HUES64 (cell line): Measurements from ENCODE around the gene LDLRAD3.

Experiments used
- H3K27ac ChIP-seq: 2 replicates; pipeline ENCODE4 v1.7.0; 2013; ENCODE audit warnings: low read depth, low read length, inconsistent platforms
- H3K27me3 ChIP-seq: 2 replicates; pipeline ENCODE4 v1.6.1; 2013; ENCODE audit warnings: mild to moderate bottlenecking, low read length; ENCODE audit not compliant: insufficient read depth
- H3K36me3 ChIP-seq: 2 replicates; pipeline ENCODE4 v1.6.1; 2013; ENCODE audit warnings: mild to moderate bottlenecking, low read length; ENCODE audit not compliant: insufficient read depth
- H3K4me1 ChIP-seq: 2 replicates; pipeline ENCODE4 v1.6.1; 2013; ENCODE audit warnings: mild to moderate bottlenecking, low read length, moderate library complexity; ENCODE audit not compliant: insufficient read depth
- H3K4me3 ChIP-seq: 2 replicates; pipeline ENCODE4 v1.5.1; 2013; ENCODE audit warnings: mild to moderate bottlenecking, low read length, moderate library complexity
- H3K9ac ChIP-seq: 2 replicates; pipeline ENCODE4 v1.6.1; 2013; ENCODE audit warnings: mild to moderate bottlenecking, low read depth, low read length
- H3K9me3 ChIP-seq: 2 replicates; pipeline ENCODE4 v1.6.1; 2013; ENCODE audit warnings: low read depth, low read length; ENCODE audit not compliant: insufficient read depth
- WGBS: fragments of 150-250, 120-280 bp; methylation state at CpG from one replicate; pipeline ENCODE4 v1.1.7; 2013; ENCODE audit warnings: missing lambda C conversion rate; 5-methylcytosine and 5-hydroxymethylcytosine counted together

LDLRAD3 gene

DNA sequence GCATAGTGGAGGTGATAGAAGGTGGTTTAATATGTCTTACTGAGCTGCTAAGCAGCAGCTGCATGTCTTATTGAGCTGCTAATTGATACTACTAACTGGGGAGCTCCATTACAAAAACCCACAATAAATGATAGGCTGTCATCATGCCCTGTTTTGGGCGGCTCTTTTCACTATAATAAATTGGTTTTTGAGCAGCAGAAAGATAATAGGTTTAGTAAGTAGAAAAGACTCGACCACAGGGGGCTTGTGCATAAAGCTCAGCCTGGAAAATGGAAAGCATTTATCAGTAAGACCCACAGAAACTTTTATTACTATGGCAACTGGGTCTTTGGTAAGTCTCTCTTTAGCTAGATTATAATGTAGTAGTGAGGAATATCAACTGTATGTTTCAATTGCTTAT, 117.6 kb downstream of the LDLRAD3 start:
- H3K36me3 ChIP-seq = no peaks in the 10 kb centered on the region
- peaks cover under 1% of the 10 kb centered on the region; the same call in 1 of the 2 replicates for H3K9me3 ChIP-seq
- no peak overlapping the region for H3K9ac ChIP-seq
- 64% methylated on average over 2 of the region's 2 CpGs for WGBS
- H3K27me3 ChIP-seq = no peaks in the 10 kb centered on the region
- no peak overlapping the region for H3K4me3 ChIP-seq
- H3K27ac ChIP-seq = no peak overlapping the region
- H3K4me1 ChIP-seq = 0 out of 2 replicates have a peak, but pooled peaks cover 4% of the 10 kb centered on the region

DNA sequence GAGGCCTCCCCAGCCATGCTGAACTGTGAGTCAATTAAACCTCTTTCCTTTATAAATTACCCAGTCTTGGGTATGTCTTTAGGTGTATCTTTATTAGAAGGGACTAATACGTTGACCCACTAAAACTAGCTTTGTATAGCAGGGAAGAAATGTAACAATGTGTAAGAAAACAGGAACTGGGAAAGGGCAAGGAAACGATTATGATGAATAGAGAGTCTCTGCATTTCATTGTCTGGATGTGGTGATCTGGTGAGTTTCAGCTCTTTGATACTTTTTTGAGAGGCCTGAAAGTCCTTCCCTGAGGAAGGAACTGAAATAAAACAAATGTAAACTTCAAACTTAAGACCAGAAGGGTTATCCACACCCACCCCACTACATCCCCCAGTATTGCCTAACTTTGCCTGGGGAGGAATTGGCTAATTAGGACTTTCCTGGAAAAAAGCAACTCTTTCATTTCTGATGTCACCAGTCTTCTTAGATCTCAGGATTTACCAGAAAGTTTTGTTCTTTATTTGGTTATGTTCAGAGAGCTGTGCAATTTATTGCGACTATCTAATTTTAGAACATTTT, 119.0 kb downstream of the LDLRAD3 start:
- H3K4me1 ChIP-seq = no peaks in the 10 kb centered on the region
- H3K9me3 ChIP-seq = peaks cover 8% of the 10 kb centered on the region
- H3K27ac ChIP-seq = no peak overlapping the region
- no peak overlapping the region for H3K9ac ChIP-seq
- 92% methylated on average over 3 of the region's 3 CpGs for WGBS
- H3K36me3 ChIP-seq = peaks cover 2% of the 10 kb centered on the region; the same call in 1 of the 2 replicates
- H3K27me3 ChIP-seq = no peaks in the 10 kb centered on the region
- H3K4me3 ChIP-seq = no peak overlapping the region

DNA sequence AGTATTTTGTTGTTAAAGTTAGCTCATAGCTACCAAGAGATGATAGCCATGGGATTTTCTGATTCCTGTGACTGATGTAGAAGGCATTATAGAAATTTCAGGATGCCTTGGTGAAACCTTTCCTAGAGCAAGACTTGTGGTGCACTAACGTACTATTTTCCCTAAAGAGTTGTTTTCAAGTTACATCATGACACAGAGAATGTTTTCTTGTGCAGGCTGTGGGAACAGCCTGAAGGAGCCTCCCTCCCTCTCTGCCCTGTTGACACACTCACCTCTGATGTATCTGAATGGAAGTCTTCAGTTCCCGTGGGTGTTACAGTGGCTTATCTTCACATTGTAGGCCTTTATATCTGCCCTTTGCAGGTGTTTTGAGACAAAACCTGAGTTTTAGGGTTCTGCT, 121.6 kb downstream of the LDLRAD3 start:
- Histone ChIP-seq H3K9ac (no peak overlapping the region), H3K4me3 (no peak overlapping the region), H3K9me3 (peaks cover 8% of the 10 kb centered on the region), H3K27me3 (no peaks in the 10 kb centered on the region), H3K4me1 (peaks cover 16% of the 10 kb centered on the region), H3K27ac (no peak overlapping the region), H3K36me3 (peaks cover 2% of the 10 kb centered on the region; the same call in 1 of the 2 replicates)
- WGBS = 96% methylated on average over 2 of the region's 2 CpGs

DNA sequence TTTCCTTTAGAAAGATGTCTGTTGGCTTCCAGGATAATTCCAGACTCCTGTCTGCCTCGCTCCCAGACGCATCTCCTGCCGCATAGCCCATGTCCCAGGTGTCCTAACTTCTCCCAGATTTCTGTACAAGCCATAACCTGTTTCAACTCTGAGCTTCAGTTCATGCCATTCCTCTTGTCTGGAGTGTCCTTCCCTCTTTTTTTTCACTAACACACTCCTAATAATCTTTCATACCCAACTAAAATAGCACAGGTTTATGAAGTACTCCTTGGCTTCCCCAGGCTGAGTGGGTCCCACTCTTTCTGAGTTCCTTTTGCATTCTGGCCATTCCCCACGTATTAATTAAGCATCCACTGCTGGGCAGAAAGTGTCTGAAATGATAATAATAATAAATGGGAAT, 123.0 kb downstream of the LDLRAD3 start:
- no peak overlapping the region for H3K4me3 ChIP-seq
- H3K27me3 ChIP-seq = no peaks in the 10 kb centered on the region
- H3K4me1 ChIP-seq = peaks cover 29% of the 10 kb centered on the region
- WGBS = 84% methylated on average over 4 of the region's 4 CpGs
- H3K9ac ChIP-seq = no peak overlapping the region
- peaks cover 2% of the 10 kb centered on the region; the same call in 1 of the 2 replicates for H3K36me3 ChIP-seq
- H3K27ac ChIP-seq = no peak overlapping the region
- peaks cover 8% of the 10 kb centered on the region for H3K9me3 ChIP-seq

DNA sequence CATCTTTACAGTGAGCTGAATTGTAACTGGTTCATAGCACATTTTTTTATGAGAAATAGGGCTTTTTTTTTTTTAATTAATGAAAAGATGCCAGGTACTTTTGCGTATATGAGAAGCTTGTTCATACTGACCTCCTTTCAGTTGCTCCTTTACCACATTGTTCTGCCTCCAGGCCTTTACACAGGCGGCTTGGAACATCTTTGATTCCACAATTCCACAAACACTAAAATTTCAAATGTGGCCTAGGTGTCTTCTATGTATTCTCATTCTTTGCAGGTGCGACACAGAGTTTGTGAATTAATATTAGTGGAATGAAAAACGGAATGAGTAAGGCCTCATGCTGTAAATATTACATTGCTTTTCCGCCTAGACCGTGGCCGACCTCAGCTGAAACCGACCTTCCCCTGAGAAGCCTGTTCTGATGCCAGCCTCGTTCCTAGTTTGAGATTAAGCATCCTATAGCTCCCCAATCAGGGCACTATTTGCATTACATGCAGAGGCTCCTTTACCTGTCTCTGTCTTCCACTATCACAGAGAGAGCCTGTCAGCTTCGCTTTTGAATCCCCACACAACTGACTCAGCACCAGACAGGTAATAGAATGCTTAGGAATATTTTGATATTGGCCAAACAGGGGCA, 125.8 kb downstream of the LDLRAD3 start:
- H3K27ac ChIP-seq = peak overlapping the region; percentile 29
- peaks cover 39% of the 10 kb centered on the region for H3K4me1 ChIP-seq
- H3K9ac ChIP-seq = no peak overlapping the region
- peaks cover 2% of the 10 kb centered on the region; the same call in 1 of the 2 replicates for H3K36me3 ChIP-seq
- peaks cover 8% of the 10 kb centered on the region for H3K9me3 ChIP-seq
- 64% methylated on average over 10 of the region's 10 CpGs for WGBS
- H3K4me3 ChIP-seq = no peak overlapping the region
- H3K27me3 ChIP-seq = no peaks in the 10 kb centered on the region

DNA sequence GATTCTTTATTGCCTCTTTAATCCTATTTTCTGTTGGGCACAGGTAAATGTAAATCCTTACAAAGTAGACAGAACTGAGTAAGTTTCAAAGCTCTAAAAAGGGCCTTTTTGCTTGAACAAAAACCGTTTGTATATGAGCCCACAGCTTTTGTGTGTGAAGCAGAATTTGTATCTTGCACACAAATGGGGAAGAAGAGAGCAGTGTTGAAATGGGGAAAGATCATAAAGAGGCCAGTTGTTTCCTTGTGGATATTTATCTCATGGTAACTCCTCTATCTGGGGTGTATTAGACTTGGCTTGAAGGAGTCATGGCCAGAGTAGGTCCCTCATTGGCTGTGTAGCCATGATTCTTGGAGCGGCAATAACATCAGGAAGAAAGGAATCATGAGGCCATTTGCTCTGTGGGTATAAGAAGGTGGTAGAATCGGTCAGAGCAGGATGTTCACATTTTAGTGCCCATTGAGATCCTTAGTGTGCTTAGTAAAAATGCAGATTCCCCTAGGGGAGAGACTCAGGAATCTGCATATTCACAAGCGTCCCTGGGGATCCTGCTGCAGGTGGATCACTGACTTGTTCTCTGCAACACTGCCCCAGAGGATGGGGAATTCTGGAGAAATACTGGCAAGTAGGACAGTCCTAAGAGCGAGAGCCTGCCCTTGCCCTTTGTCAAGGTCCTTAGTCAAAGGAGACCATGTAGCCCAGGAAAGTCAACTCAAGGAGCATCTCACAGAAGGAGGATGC, 126.5 kb downstream of the LDLRAD3 start:
- Histone ChIP-seq H3K4me1 (peaks cover 39% of the 10 kb centered on the region), H3K36me3 (peaks cover 4% of the 10 kb centered on the region; the same call in 1 of the 2 replicates), H3K4me3 (no peak overlapping the region), H3K9ac (no peak overlapping the region), H3K27ac (peak overlapping the region; percentile 33), H3K9me3 (peaks cover 8% of the 10 kb centered on the region), H3K27me3 (no peaks in the 10 kb centered on the region)
- WGBS = 31% methylated on average over 5 of the region's 5 CpGs

DNA sequence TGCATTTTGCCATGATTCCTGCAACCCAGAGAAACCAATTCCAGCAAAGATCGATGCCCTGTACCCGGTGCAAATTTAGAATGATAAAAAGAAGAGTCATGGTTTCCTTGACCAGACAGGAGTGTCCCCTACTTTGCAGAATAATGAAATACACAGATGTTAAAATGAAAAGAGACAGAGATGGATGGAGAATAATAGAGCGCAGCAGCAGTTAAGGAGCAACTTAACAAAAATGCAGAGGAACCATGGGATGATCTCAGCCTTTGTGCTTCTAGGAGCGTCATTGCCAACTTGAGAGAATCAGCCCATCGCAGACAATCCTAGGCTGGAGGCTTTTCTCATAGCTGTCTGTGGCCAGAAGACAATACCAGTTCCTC, 127.1 kb downstream of the LDLRAD3 start:
- Histone ChIP-seq H3K4me1 (peaks cover 39% of the 10 kb centered on the region), H3K9me3 (peaks cover 12% of the 10 kb centered on the region), H3K4me3 (no peak overlapping the region), H3K9ac (no peak overlapping the region), H3K27me3 (no peaks in the 10 kb centered on the region), H3K36me3 (peaks cover 8% of the 10 kb centered on the region; the same call in 1 of the 2 replicates), H3K27ac (peak overlapping the region; percentile 33; the same call in 1 of the 2 replicates)
- WGBS = 87% methylated on average over 5 of the region's 5 CpGs

DNA sequence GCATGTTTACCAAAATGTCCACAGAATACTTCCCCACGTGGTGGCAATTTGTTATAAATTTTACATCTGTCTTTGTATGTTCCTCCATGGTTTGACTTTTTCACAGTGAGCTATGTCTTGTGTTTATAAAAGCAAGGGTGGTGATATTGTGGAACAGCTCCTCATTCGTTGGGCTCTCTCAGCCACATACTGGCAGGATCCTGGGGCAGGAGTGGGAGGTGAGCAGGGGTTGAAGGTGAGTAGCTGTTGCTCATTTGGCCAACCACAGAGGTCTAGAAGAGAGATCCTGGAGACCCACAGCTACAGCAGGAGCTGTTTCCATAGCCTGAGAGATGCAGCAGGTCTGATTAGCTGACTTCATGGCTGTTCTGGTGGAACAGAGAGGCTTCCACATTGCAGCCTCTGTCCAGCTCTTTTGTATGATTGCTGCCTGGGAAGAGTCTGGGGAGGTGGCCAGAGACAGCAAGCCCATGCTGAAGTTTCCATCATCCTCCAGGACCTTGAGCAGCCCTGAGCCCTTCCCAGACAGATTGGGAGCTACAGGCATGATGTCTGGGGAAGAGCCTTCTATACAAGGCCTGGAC, 128.1 kb downstream of the LDLRAD3 start:
- H3K9me3 ChIP-seq = peaks cover 9% of the 10 kb centered on the region; the same call in 1 of the 2 replicates
- H3K36me3 ChIP-seq = peaks cover 8% of the 10 kb centered on the region; the same call in 1 of the 2 replicates
- no peaks in the 10 kb centered on the region for H3K27me3 ChIP-seq
- peaks cover 39% of the 10 kb centered on the region for H3K4me1 ChIP-seq
- H3K4me3 ChIP-seq = no peak overlapping the region
- H3K9ac ChIP-seq = no peak overlapping the region
- H3K27ac ChIP-seq = no peak overlapping the region
- WGBS = 90% methylated on average over 2 of the region's 2 CpGs

DNA sequence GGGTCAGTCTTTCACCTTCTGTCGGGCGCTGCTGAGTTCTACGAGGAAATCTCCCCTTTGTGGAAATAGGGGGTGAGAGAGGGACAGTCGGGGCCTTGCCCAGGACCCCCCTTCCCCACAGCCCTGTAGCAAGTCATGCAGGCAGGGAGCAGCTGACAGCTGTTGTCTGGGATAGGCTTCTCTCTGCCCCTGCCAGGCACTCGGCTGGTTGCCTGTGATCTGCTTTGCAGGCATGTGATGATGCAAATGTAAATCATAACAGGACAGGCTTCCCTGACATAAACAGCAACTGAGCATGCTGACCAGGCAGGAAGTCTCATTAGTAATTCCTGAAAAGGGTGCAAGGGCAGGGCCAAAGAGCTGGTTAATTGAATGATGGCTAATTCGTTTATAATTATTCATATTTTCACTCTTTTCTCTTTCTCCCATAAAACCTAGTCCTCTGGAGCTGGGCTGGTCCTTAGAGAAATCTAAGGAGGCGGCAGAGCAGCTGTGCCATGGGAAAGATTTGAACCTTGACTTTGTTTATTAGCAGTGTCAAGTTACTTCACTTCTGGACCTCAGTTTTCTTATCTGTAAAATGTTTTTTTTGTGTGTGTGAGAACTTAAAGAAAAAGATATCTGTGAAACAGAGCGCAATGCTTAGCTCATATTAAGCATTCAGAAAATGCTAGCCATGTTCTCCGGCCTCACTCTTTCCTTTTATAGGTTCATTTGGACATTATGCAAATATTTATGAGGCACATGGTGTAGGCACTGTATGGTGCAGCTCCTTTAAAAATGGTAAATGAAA, 129.7 kb downstream of the LDLRAD3 start:
- 75% methylated on average over 8 of the region's 9 CpGs for WGBS
- Histone ChIP-seq H3K4me3 (no peak overlapping the region), H3K27me3 (no peaks in the 10 kb centered on the region), H3K9ac (no peak overlapping the region), H3K27ac (peak overlapping the region; percentile 53), H3K4me1 (peaks cover 39% of the 10 kb centered on the region), H3K9me3 (peaks cover 9% of the 10 kb centered on the region; the same call in 1 of the 2 replicates), H3K36me3 (0 out of 2 replicates have a peak, but pooled peaks cover 6% of the 10 kb centered on the region)

DNA sequence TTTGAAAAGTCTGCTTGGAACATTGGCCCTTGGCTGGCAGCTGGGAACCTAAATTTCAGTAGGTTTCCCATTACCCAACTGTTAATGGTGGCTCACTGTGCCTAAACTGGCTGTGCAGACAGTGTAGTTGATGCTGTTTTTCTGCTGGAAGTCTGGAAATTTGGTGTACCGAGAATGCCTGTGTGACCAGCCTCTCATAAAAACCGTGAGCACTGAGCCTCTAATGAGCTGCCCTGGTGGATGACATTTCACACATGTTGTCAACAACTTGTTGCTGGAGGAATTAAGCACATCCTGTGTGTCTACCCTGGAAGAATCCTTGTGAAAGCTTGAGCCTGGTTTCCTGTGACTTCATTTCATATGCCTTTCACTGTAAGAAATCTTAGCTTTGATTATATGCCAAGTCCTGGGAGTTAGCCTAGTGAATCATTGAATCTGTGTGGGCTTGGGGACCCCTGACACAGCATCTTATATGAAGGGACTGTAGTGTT, 131.1 kb downstream of the LDLRAD3 start:
- peaks cover 9% of the 10 kb centered on the region; the same call in 1 of the 2 replicates for H3K9me3 ChIP-seq
- H3K27ac ChIP-seq = no peak overlapping the region
- no peaks in the 10 kb centered on the region for H3K27me3 ChIP-seq
- H3K4me1 ChIP-seq = peaks cover 28% of the 10 kb centered on the region
- H3K9ac ChIP-seq = no peak overlapping the region
- no peak overlapping the region for H3K4me3 ChIP-seq
- 93% methylated on average over 2 of the region's 2 CpGs for WGBS
- 0 out of 2 replicates have a peak, but pooled peaks cover 6% of the 10 kb centered on the region for H3K36me3 ChIP-seq
